ENCODE measurements around the gene GANAB. TPM values are rescaled to one million over a fixed set of nuclear protein-coding genes. Genes with fewer than 3 reads are reported as not detected.

Gene GANAB
- total and polyA plus RNA-seq, 2 experiments from 2014 or later, result 82.3 to 272 TPM

DNA sequence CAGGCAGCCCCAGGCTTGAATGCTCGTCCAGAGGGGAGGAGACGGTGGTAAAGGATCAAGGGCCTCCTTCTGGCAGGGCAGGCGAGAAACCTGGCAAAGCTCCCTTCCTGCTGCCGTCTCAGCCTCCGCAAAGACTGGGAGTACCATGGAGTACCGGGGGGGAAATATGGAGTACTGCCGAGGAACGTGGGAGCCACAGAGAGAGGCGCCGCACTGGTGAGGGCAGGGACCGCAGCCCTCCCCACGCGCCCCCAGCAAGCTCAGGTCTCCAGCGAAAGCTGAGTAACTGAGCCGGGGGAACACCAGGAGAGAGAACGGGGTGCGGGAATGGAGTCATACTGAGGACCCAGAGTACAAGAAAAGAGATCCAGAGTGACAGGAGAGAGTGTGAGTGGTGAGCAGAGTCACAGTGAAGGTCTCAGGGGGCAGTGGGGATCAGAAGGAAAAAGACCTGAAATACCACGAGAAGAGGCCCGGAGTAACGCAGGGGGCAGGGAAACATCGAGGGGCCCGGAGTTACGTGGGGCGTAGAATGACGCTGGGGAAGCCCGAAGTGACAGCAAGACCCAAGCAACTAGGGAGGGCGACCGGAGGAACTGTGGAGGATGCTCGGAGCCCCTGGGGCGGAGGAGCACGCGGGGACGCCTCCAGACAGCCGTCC is 34.6 kb downstream of the GANAB start (continued):
- TF ChIP-seq, protein P1, sequence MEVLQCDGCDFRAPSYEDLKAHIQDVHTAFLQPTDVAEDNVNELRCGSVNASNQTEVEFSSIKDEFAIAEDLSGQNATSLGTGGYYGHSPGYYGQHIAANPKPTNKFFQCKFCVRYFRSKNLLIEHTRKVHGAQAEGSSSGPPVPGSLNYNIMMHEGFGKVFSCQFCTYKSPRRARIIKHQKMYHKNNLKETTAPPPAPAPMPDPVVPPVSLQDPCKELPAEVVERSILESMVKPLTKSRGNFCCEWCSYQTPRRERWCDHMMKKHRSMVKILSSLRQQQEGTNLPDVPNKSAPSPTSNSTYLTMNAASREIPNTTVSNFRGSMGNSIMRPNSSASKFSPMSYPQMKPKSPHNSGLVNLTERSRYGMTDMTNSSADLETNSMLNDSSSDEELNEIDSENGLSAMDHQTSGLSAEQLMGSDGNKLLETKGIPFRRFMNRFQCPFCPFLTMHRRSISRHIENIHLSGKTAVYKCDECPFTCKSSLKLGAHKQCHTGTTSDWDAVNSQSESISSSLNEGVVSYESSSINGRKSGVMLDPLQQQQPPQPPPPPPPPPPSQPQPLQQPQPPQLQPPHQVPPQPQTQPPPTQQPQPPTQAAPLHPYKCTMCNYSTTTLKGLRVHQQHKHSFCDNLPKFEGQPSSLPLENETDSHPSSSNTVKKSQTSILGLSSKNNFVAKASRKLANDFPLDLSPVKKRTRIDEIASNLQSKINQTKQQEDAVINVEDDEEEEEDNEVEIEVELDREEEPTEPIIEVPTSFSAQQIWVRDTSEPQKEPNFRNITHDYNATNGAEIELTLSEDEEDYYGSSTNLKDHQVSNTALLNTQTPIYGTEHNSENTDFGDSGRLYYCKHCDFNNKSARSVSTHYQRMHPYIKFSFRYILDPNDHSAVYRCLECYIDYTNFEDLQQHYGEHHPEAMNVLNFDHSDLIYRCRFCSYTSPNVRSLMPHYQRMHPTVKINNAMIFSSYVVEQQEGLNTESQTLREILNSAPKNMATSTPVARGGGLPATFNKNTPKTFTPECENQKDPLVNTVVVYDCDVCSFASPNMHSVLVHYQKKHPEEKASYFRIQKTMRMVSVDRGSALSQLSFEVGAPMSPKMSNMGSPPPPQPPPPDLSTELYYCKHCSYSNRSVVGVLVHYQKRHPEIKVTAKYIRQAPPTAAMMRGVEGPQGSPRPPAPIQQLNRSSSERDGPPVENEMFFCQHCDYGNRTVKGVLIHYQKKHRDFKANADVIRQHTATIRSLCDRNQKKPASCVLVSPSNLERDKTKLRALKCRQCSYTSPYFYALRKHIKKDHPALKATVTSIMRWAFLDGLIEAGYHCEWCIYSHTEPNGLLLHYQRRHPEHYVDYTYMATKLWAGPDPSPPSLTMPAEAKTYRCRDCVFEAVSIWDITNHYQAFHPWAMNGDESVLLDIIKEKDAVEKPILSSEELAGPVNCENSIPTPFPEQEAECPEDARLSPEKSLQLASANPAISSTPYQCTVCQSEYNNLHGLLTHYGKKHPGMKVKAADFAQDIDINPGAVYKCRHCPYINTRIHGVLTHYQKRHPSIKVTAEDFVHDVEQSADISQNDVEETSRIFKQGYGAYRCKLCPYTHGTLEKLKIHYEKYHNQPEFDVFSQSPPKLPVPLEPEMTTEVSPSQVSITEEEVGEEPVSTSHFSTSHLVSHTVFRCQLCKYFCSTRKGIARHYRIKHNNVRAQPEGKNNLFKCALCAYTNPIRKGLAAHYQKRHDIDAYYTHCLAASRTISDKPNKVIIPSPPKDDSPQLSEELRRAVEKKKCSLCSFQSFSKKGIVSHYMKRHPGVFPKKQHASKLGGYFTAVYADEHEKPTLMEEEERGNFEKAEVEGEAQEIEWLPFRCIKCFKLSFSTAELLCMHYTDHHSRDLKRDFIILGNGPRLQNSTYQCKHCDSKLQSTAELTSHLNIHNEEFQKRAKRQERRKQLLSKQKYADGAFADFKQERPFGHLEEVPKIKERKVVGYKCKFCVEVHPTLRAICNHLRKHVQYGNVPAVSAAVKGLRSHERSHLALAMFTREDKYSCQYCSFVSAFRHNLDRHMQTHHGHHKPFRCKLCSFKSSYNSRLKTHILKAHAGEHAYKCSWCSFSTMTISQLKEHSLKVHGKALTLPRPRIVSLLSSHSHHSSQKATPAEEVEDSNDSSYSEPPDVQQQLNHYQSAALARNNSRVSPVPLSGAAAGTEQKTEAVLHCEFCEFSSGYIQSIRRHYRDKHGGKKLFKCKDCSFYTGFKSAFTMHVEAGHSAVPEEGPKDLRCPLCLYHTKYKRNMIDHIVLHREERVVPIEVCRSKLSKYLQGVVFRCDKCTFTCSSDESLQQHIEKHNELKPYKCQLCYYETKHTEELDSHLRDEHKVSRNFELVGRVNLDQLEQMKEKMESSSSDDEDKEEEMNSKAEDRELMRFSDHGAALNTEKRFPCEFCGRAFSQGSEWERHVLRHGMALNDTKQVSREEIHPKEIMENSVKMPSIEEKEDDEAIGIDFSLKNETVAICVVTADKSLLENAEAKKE (CRISPR knock-in tag; IDR thresholded peaks at IDR 0.05), result no peak
- no peak for TF ChIP-seq ZNF331 (CRISPR knock-in tag; IDR thresholded peaks at IDR 0.05; ENCODE audit: low read depth)
- TF ChIP-seq, protein P2, sequence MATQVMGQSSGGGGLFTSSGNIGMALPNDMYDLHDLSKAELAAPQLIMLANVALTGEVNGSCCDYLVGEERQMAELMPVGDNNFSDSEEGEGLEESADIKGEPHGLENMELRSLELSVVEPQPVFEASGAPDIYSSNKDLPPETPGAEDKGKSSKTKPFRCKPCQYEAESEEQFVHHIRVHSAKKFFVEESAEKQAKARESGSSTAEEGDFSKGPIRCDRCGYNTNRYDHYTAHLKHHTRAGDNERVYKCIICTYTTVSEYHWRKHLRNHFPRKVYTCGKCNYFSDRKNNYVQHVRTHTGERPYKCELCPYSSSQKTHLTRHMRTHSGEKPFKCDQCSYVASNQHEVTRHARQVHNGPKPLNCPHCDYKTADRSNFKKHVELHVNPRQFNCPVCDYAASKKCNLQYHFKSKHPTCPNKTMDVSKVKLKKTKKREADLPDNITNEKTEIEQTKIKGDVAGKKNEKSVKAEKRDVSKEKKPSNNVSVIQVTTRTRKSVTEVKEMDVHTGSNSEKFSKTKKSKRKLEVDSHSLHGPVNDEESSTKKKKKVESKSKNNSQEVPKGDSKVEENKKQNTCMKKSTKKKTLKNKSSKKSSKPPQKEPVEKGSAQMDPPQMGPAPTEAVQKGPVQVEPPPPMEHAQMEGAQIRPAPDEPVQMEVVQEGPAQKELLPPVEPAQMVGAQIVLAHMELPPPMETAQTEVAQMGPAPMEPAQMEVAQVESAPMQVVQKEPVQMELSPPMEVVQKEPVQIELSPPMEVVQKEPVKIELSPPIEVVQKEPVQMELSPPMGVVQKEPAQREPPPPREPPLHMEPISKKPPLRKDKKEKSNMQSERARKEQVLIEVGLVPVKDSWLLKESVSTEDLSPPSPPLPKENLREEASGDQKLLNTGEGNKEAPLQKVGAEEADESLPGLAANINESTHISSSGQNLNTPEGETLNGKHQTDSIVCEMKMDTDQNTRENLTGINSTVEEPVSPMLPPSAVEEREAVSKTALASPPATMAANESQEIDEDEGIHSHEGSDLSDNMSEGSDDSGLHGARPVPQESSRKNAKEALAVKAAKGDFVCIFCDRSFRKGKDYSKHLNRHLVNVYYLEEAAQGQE (IDR thresholded peaks at IDR 0.05; ENCODE audit: unreplicated experiment), result no peak
- no peak for TF ChIP-seq EZH2 (IDR thresholded peaks at IDR 0.05; ENCODE audit: low read depth, unreplicated experiment)
- no peak for TF ChIP-seq STAT1 (IDR thresholded peaks at IDR 0.05; ENCODE audit: unreplicated experiment)

All from GM23338 (cell line).